Duodenal mucosa (tissue), 2 donors: Measurements from ENCODE around the gene RFX5.
"Not testable (repeated sequence)": the region's sequence is repeated elsewhere in the genome, so short reads cannot be mapped to it uniquely, and the experiment has no call there.

ENCODE experiments used
- H3K27ac ChIP-seq: one replicate; pipeline ENCODE4 v1.7.0; 2013; ENCODE audit warnings: low read depth, low read length
- H3K27me3 ChIP-seq, 2 donors: one replicate each; pipeline ENCODE4 v1.7.0; 2013; ENCODE audit warnings: low read length in 2 of 2, control low read depth in 1 of 2; ENCODE audit not compliant: insufficient read depth in 2 of 2, control insufficient read depth in 1 of 2
- H3K36me3 ChIP-seq, 2 donors: one replicate each; pipeline ENCODE4 v1.7.0; 2013; ENCODE audit warnings: low read length in 2 of 2, control low read depth in 1 of 2; ENCODE audit not compliant: insufficient read depth in 2 of 2, control insufficient read depth in 1 of 2
- H3K4me1 ChIP-seq, 2 donors: one replicate each; pipeline ENCODE4 v1.7.0; 2013; ENCODE audit warnings: low read length in 2 of 2, control low read depth in 1 of 2; ENCODE audit not compliant: insufficient read depth in 2 of 2, control insufficient read depth in 1 of 2
- H3K4me3 ChIP-seq, 2 donors: one replicate each; pipeline ENCODE4 v1.7.0; 2013; ENCODE audit warnings: low read length in 2 of 2, low read depth in 1 of 2
- H3K9ac ChIP-seq, 2 donors: one replicate each; pipeline ENCODE4 v1.7.0; 2013; ENCODE audit warnings: low read length in 2 of 2, low read depth in 1 of 2
- H3K9me3 ChIP-seq, 2 donors: one replicate each; pipeline ENCODE4 v1.7.0; 2013; ENCODE audit warnings: low read length in 2 of 2, control low read depth in 1 of 2; ENCODE audit not compliant: control insufficient read depth in 1 of 2

RFX5 gene

GRCh38 chr1:151362308-151363155, 15.5 kb upstream of the RFX5 start:
- H3K27ac ChIP-seq: no peak overlapping the region
- H3K9ac ChIP-seq: no peak overlapping the region
- no peaks in the 10 kb centered on the region for H3K27me3 ChIP-seq
- H3K9me3 ChIP-seq: peaks cover 8 to 10% of the 10 kb centered on the region in 2 donors
- no peaks in the 10 kb centered on the region for H3K4me1 ChIP-seq
- H3K4me3 ChIP-seq: no peak overlapping the region
- peaks cover 27 to 41% of the 10 kb centered on the region in 2 donors for H3K36me3 ChIP-seq

DNA sequence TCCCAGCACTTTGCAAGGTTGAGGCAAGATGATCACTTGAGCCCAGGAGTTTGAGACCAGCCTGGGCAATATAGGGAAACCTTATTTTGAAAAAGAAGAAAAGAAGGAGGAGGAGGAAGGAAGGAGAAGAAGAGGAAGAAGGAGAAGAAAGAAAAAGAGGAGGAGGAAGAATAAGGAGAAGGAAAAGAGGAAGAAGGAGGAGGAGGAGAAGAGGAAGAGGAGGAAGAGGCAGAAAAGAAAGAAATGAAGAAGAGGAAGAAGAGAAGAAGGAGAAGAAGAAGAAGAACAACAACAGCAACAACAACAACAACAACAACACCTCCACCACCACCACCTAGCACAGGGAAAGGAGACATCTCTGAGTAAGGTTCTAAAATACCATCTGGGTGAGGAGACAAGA, 14.8 kb upstream of the RFX5 start:
- Histone ChIP-seq H3K9ac (no peak overlapping the region), H3K4me3 (no peak overlapping the region), H3K27ac (no peak overlapping the region), H3K4me1 (no peaks in the 10 kb centered on the region), H3K36me3 (peaks cover 24 to 37% of the 10 kb centered on the region in 2 donors), H3K9me3 (peaks cover 8 to 10% of the 10 kb centered on the region in 2 donors), H3K27me3 (no peaks in the 10 kb centered on the region)

GRCh38 chr1:151356696-151357095, 9.6 kb upstream of the RFX5 start:
- no peak overlapping the region for H3K4me3 ChIP-seq
- H3K9ac ChIP-seq: no peak overlapping the region
- no peaks in the 10 kb centered on the region for H3K36me3 ChIP-seq
- H3K4me1 ChIP-seq: no peaks in the 10 kb centered on the region
- no peak overlapping the region for H3K27ac ChIP-seq
- no peaks in the 10 kb centered on the region for H3K27me3 ChIP-seq
- no peaks in the 10 kb centered on the region for H3K9me3 ChIP-seq

GRCh38 chr1:151352021-151352718, 5.1 kb upstream of the RFX5 start:
- H3K36me3 ChIP-seq: no peaks in the 10 kb centered on the region
- H3K27ac ChIP-seq: no peak overlapping the region
- no peak overlapping the region for H3K4me3 ChIP-seq
- no peaks in the 10 kb centered on the region for H3K27me3 ChIP-seq
- peaks cover 7% of the 10 kb centered on the region in 2 donors for H3K4me1 ChIP-seq
- no peaks in the 10 kb centered on the region for H3K9me3 ChIP-seq
- H3K9ac ChIP-seq: no peak overlapping the region

DNA sequence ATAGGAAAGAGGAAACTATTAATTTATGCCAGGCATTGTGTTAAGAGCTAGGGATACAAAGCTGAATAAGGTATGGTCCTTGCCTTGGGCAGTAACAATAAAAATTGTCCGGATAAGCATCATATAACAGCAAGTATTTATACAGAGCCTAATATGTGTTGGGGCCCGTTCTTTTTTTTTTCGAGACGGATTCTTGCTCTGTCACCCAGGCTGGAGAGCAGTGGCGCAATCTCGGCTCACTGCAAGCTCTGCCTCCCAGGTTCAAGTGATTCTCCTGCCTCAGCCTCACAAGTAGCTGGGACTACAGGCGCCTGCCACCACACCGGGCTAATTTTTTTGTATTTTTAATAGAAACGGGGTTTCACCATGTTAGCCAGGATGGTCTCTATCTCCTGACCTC, 3.3 kb upstream of the RFX5 start:
- H3K27me3 ChIP-seq, H3K4me3 ChIP-seq, H3K27ac ChIP-seq, H3K9me3 ChIP-seq, H3K36me3 ChIP-seq, H3K9ac ChIP-seq: not testable (repeated sequence)
- H3K4me1 ChIP-seq: peaks cover 16 to 19% of the 10 kb centered on the region in 2 donors

- Histone ChIP-seq H3K36me3 (peaks cover 18 to 24% of the 10 kb centered on the region in 2 donors), H3K27me3 (no peaks in the 10 kb centered on the region), H3K9ac (peak overlapping the region; percentile 59 to 89), H3K4me3 (peak overlapping the region; percentile 81 to 97), H3K27ac (peak overlapping the region; percentile 23), H3K9me3 (no peaks in the 10 kb centered on the region), H3K4me1 (peaks cover 16 to 19% of the 10 kb centered on the region in 2 donors)
Measured at GRCh38 chr1:151347523-151348246, 633 bp upstream of the RFX5 start.

GRCh38 chr1:151346082-151346768, 827 bp downstream of the RFX5 start:
- Histone ChIP-seq H3K27me3 (no peaks in the 10 kb centered on the region), H3K27ac (peak overlapping the region; percentile 97), H3K4me3 (peak overlapping the region; percentile 81 to 97), H3K4me1 (peaks cover 16 to 19% of the 10 kb centered on the region in 2 donors), H3K9ac (peak overlapping the region; percentile 76 to 89), H3K36me3 (peaks cover 25 to 28% of the 10 kb centered on the region in 2 donors), H3K9me3 (no peaks in the 10 kb centered on the region)

GRCh38 chr1:151344291-151344690, 2.8 kb downstream of the RFX5 start:
- peaks cover 16 to 22% of the 10 kb centered on the region in 2 donors for H3K4me1 ChIP-seq
- H3K9me3 ChIP-seq: no peaks in the 10 kb centered on the region
- H3K4me3 ChIP-seq: no peak overlapping the region
- H3K9ac ChIP-seq: no peak overlapping the region
- peaks cover 25 to 28% of the 10 kb centered on the region in 2 donors for H3K36me3 ChIP-seq
- H3K27me3 ChIP-seq: no peaks in the 10 kb centered on the region
- no peak overlapping the region for H3K27ac ChIP-seq

- Histone ChIP-seq H3K36me3 (peaks cover 25 to 28% of the 10 kb centered on the region in 2 donors), H3K4me1 (peaks cover 16 to 22% of the 10 kb centered on the region in 2 donors), H3K9ac (no peak overlapping the region), H3K9me3 (no peaks in the 10 kb centered on the region), H3K27me3 (no peaks in the 10 kb centered on the region), H3K4me3 (no peak overlapping the region), H3K27ac (no peak overlapping the region)
Measured at GRCh38 chr1:151343587-151343986, 3.5 kb downstream of the RFX5 start.
